ENCODE results near the gene LRR1. TPM values are rescaled to one million over a fixed set of nuclear protein-coding genes. Genes with fewer than 3 reads are reported as not detected.

LRR1 gene
- total RNA-seq, 1 experiment from 2014 or later, result 19.0 TPM

DNA sequence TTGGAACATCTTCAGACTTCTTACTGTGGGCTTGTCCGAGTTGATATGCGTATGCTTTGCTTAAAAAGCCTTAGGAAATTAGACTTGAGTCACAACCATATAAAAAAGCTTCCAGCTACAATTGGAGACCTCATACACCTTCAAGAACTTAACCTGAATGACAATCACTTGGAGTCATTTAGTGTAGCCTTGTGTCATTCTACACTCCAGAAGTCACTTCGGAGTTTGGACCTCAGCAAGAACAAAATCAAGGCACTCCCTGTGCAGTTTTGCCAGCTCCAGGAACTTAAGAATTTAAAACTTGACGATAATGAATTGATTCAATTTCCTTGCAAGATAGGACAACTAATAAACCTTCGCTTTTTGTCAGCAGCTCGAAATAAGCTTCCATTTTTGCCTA lies 8.8 kb downstream of the LRR1 start:
- H3K4me3 ChIP-seq, result no peak overlapping the region
- H3K4me2 ChIP-seq, result no peak overlapping the region
- H3K9me3 ChIP-seq (ENCODE audit: insufficient read depth, low read depth), result no peaks in the 10 kb centered on the region
- no peaks in the 10 kb centered on the region for H3K27me3 ChIP-seq (ENCODE audit: insufficient read depth, low read depth)
- no peak for DNase-seq
- no peak overlapping the region for H3K27ac ChIP-seq
- CTCF ChIA-PET, result no interaction called here
- peaks cover 4% of the 10 kb centered on the region; the same call in 1 of the 2 replicates for H3K36me3 ChIP-seq (ENCODE audit: low read depth)
- H3K9me2 ChIP-seq (ENCODE audit: insufficient read depth), result no peaks in the 10 kb centered on the region
- POLR2A ChIA-PET (ENCODE audit: unreplicated experiment), result interaction anchor here (0.5 kb wide), 1 partner anchor 169 kb away, joined by 3 read pairs; no protein-coding TSS in a partner anchor
- TF ChIP-seq, protein P1, sequence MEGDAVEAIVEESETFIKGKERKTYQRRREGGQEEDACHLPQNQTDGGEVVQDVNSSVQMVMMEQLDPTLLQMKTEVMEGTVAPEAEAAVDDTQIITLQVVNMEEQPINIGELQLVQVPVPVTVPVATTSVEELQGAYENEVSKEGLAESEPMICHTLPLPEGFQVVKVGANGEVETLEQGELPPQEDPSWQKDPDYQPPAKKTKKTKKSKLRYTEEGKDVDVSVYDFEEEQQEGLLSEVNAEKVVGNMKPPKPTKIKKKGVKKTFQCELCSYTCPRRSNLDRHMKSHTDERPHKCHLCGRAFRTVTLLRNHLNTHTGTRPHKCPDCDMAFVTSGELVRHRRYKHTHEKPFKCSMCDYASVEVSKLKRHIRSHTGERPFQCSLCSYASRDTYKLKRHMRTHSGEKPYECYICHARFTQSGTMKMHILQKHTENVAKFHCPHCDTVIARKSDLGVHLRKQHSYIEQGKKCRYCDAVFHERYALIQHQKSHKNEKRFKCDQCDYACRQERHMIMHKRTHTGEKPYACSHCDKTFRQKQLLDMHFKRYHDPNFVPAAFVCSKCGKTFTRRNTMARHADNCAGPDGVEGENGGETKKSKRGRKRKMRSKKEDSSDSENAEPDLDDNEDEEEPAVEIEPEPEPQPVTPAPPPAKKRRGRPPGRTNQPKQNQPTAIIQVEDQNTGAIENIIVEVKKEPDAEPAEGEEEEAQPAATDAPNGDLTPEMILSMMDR (conservative IDR thresholded peaks at IDR 0.05), result no peak
- no peak for TF ChIP-seq EZH2 (IDR thresholded peaks at IDR 0.05; ENCODE audit: low read depth)
- H3F3A ChIP-seq (ENCODE audit: insufficient read depth, low read depth), result 0 out of 2 replicates have a peak, but pooled peaks cover 3% of the 10 kb centered on the region
- BruUV-seq (replicated peaks), result no TSS peak
- H3K4me1 ChIP-seq (replicated peaks; ENCODE audit: insufficient read depth), result no peaks in the 10 kb centered on the region
- no peaks in the 10 kb centered on the region for H4K20me1 ChIP-seq (ENCODE audit: insufficient read depth)
- 0 out of 2 replicates have a peak, but pooled peaks cover under 1% of the 10 kb centered on the region for H3K79me2 ChIP-seq (ENCODE audit: low read depth)
- no peak overlapping the region for H2AFZ ChIP-seq
- intact Hi-C loops (cut with micrococcal nuclease; ENCODE audit: unreplicated experiment), result no loop called here

DNA sequence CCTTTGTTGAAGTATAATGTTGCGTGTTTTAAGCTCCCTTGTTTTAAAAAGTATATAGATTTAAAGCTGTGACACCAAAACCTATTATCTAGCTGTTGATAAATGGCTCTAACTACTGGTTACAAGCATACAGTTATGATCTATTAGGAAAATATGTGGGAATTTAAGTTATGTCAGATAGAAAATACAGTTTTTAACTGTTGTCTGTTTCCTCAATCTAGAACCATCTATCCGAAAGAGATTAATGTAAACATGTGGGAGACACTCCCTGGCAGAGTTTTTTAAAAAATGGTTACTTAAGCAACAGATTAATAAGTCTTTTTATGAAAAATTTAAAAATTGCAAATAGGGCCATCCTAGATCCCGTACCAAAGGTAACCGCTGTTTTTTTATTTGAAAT lies 13.5 kb downstream of the LRR1 start:
- no peak overlapping the region for H3K4me2 ChIP-seq
- intact Hi-C loops (cut with micrococcal nuclease; ENCODE audit: unreplicated experiment), result no loop called here
- H3K36me3 ChIP-seq (ENCODE audit: low read depth), result peaks cover 8% of the 10 kb centered on the region
- H3K9me2 ChIP-seq (ENCODE audit: insufficient read depth), result no peaks in the 10 kb centered on the region
- no peaks in the 10 kb centered on the region for H3K27me3 ChIP-seq (ENCODE audit: insufficient read depth, low read depth)
- H3F3A ChIP-seq (ENCODE audit: insufficient read depth, low read depth), result peaks cover 24% of the 10 kb centered on the region
- H3K27ac ChIP-seq, result no peak overlapping the region
- H3K4me3 ChIP-seq, result no peak overlapping the region
- DNase-seq, result no peak
- BruUV-seq (replicated peaks), result no TSS peak
- CTCF ChIA-PET, result no interaction called here
- peaks cover 3% of the 10 kb centered on the region for H3K4me1 ChIP-seq (replicated peaks; ENCODE audit: insufficient read depth)
- no peak overlapping the region for H2AFZ ChIP-seq
- peaks cover 6% of the 10 kb centered on the region; the same call in 1 of the 2 replicates for H4K20me1 ChIP-seq (ENCODE audit: insufficient read depth)
- no peaks in the 10 kb centered on the region for H3K9me3 ChIP-seq (ENCODE audit: insufficient read depth, low read depth)
- TF ChIP-seq, protein P1 (conservative IDR thresholded peaks at IDR 0.05), result no peak
- no peak for TF ChIP-seq EZH2 (IDR thresholded peaks at IDR 0.05; ENCODE audit: low read depth)
- peaks cover 3% of the 10 kb centered on the region; the same call in 1 of the 2 replicates for H3K79me2 ChIP-seq (ENCODE audit: low read depth)
- POLR2A ChIA-PET (ENCODE audit: unreplicated experiment), result interaction anchor here (0.6 kb wide), 2 partner anchors 544 to 1174 kb away, joined by 3 to 11 read pairs; no protein-coding TSS in a partner anchor

DNA sequence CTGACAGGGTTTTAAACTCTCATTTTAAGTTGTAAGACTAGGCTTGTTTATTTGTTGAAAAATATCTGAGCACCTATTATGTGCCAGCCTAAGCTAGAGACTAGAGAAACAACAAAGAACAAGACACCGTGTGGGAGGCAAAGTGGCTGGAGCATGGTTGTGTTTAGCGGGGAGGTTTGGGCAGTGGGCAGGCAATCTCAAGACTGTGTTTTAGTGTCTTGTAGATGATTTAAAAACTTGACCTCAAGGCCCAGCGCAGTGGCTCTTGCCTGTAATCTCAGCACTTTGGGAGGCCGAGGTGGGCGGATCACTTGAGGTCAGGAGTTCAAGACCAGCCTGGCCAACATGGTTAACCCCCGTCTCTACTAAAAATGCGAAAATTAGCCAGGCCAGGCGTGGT lies 13.9 kb downstream of the LRR1 start:
- H3K27me3 ChIP-seq (ENCODE audit: insufficient read depth, low read depth), result no peaks in the 10 kb centered on the region
- peaks cover 8% of the 10 kb centered on the region for H3K79me2 ChIP-seq (ENCODE audit: low read depth)
- DNase-seq, result no peak
- POLR2A ChIA-PET (ENCODE audit: unreplicated experiment), result interaction anchor here (0.6 kb wide), 2 partner anchors 543 to 1174 kb away, joined by 3 to 11 read pairs; no protein-coding TSS in a partner anchor
- no peak overlapping the region for H3K4me2 ChIP-seq
- intact Hi-C loops (cut with micrococcal nuclease; ENCODE audit: unreplicated experiment), result no loop called here
- H3K36me3 ChIP-seq (ENCODE audit: low read depth), result peaks cover 12% of the 10 kb centered on the region
- no peak overlapping the region for H2AFZ ChIP-seq
- peaks cover 7% of the 10 kb centered on the region for H3K4me1 ChIP-seq (replicated peaks; ENCODE audit: insufficient read depth)
- CTCF ChIA-PET, result interaction anchor here (0.7 kb wide), 1 partner anchor 1237 kb away, joined by 4 read pairs; no protein-coding TSS in a partner anchor
- TF ChIP-seq, protein P1 (conservative IDR thresholded peaks at IDR 0.05), result no peak
- TF ChIP-seq EZH2 (IDR thresholded peaks at IDR 0.05; ENCODE audit: low read depth), result no peak
- peaks cover 28% of the 10 kb centered on the region for H3F3A ChIP-seq (ENCODE audit: insufficient read depth, low read depth)
- no peak overlapping the region for H3K4me3 ChIP-seq
- H3K27ac ChIP-seq, result no peak overlapping the region
- H4K20me1 ChIP-seq (ENCODE audit: insufficient read depth), result peaks cover 10% of the 10 kb centered on the region
- H3K9me2 ChIP-seq (ENCODE audit: insufficient read depth), result no peaks in the 10 kb centered on the region
- no peaks in the 10 kb centered on the region for H3K9me3 ChIP-seq (ENCODE audit: insufficient read depth, low read depth)
- BruUV-seq (replicated peaks), result no TSS peak

Data from PC-9 (cell line).